NB4 (cell line): Measurements from ENCODE around the gene NKAIN4.

Source experiments
- CTCF ChIP-seq: IDR thresholded peaks from one replicate; pipeline ENCODE4 v1.5.1; 2012; ENCODE audit warnings: low read depth, low read length
- POLR2A ChIP-seq: IDR thresholded peaks from 2 replicates; pipeline ENCODE4 v1.6.1; 2011; ENCODE audit warnings: mild to moderate bottlenecking; ENCODE audit not compliant: insufficient read length; ENCODE audit errors: extremely low read depth
- TF ChIP-seq, protein P1 (sequence below): IDR thresholded peaks from 2 replicates; pipeline ENCODE4 v1.6.1; 2011; ENCODE audit warnings: low read depth, low read length

DNA sequence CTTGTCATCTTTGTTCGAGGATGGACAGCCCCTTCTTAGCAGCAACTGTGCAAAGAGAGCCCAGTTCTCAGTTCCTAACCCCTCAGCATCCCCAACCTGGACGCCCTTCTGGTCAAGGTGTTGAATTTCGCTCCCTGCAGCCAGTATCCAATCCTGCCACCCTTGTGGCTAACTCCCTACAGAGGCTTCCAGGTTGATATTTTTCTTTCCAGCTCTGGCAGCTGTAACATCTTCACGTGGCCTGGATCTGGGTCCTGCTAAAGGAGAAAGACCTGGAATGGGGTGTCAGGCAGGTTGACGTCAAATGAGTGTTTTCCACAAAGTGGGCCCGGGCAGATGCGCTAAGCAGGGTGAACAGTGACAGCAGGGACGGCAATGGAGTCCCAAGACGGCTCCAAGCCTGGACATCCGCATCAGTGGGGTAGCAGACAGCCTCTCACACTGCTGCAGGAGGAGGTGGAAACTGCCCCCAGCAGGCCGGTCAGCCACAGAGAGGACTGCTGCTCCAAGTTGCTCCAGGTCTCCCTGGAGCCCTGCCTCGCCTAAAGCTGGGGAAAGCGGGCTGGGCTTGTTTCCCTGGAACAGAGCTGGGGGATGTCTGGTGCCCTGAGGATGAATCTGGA, 37.3 kb downstream of the NKAIN4 start:
- no peak for TF ChIP-seq POLR2A
- no peak for TF ChIP-seq CTCF
- TF ChIP-seq, protein P1, sequence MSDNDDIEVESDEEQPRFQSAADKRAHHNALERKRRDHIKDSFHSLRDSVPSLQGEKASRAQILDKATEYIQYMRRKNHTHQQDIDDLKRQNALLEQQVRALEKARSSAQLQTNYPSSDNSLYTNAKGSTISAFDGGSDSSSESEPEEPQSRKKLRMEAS, result no peak
